Colonic mucosa (tissue), 4 donors: Measurements from ENCODE around the gene DSCAML1. TPM values are rescaled to one million over a fixed set of nuclear protein-coding genes. Genes with fewer than 3 reads are reported as not detected.
"Not testable (repeated sequence)": the region's sequence is repeated elsewhere in the genome, so short reads cannot be mapped to it uniquely, and the experiment has no call there.

ENCODE experiments used
- DNase-seq: peaks from one replicate; pipeline ENCODE4 v3.0.0-alpha.2; 2020
- H3K27ac ChIP-seq: fragments of 200-600 bp; one replicate; pipeline ENCODE4 v1.8.0; 2021
- H3K27me3 ChIP-seq: fragments of 200-600 bp; one replicate; pipeline ENCODE4 v1.8.0; 2021
- H3K36me3 ChIP-seq: fragments of 200-600 bp; one replicate; pipeline ENCODE4 v1.8.0; 2021
- H3K4me1 ChIP-seq: fragments of 200-600 bp; one replicate; pipeline ENCODE4 v1.8.0; 2021; ENCODE audit warnings: mild to moderate bottlenecking
- H3K4me3 ChIP-seq: fragments of 200-600 bp; one replicate; pipeline ENCODE4 v1.8.0; 2021
- H3K9ac ChIP-seq, 2 donors: one replicate each; pipeline ENCODE4 v1.7.0; 2013; ENCODE audit warnings: control low read depth in 2 of 2, low read depth in 2 of 2, low read length in 2 of 2
- H3K9me3 ChIP-seq: fragments of 200-600 bp; one replicate; pipeline ENCODE4 v1.8.0; 2021
- CTCF ChIP-seq: fragments of 200-600 bp; IDR thresholded peaks from one replicate; pipeline ENCODE4 v1.8.0; 2022; ENCODE audit warnings: antibody characterized with exemption, mild to moderate bottlenecking
- intact Hi-C: fragments of 100-400 bp; cut with DNase I; formaldehyde crosslinking; loops from one replicate; pipeline ENCODE4 v1.14.1; 2022
- total RNA-seq, 2 donors: library from RNA; stranded (reverse); fragmentation: NEBNext Ultra II Directional in 1 of 2; extraction: Animal tissue kit (Norgen Biotek cat#: 25700) in 1 of 2; gene quantifications; one replicate each; pipeline ENCODE4 v1.2.1, GENCODE V29; 2021
- donor health status: healthy.
- donor health status: DM: no; HTN: no; CAD: no.
- donor health status: DM: no; HTN: no; CAD: no.

The DSCAML1 gene
- total RNA-seq, 2 donors from 2014 or later, result 1.2 to 4.3 TPM

- no peak overlapping the region for H3K27ac ChIP-seq
- no peak overlapping the region for H3K4me3 ChIP-seq
- DNase-seq, result no peak
- H3K4me1 ChIP-seq, result no peaks in the 10 kb centered on the region
- H3K9me3 ChIP-seq, result no peaks in the 10 kb centered on the region
- no peaks in the 10 kb centered on the region for H3K36me3 ChIP-seq
- H3K9ac ChIP-seq, result no peak overlapping the region
- H3K27me3 ChIP-seq, result no peaks in the 10 kb centered on the region
- intact Hi-C loops, result no loop called here
- no peak for TF ChIP-seq CTCF
Observed at GRCh38 chr11:117767071-117767470, 29.9 kb downstream of the DSCAML1 start.

GRCh38 chr11:117766576-117766975 lies 30.4 kb downstream of the DSCAML1 start:
- no peak for TF ChIP-seq CTCF
- no peaks in the 10 kb centered on the region for H3K36me3 ChIP-seq
- DNase-seq, result no peak
- H3K27ac ChIP-seq, result no peak overlapping the region
- no peak overlapping the region for H3K4me3 ChIP-seq
- intact Hi-C loops, result no loop called here
- H3K27me3 ChIP-seq, result no peaks in the 10 kb centered on the region
- H3K9me3 ChIP-seq, result no peaks in the 10 kb centered on the region
- no peaks in the 10 kb centered on the region for H3K4me1 ChIP-seq
- no peak overlapping the region for H3K9ac ChIP-seq

GRCh38 chr11:117766026-117766425 lies 31.0 kb downstream of the DSCAML1 start:
- intact Hi-C loops, result no loop called here
- no peaks in the 10 kb centered on the region for H3K27me3 ChIP-seq
- H3K27ac ChIP-seq, result no peak overlapping the region
- DNase-seq, result no peak
- H3K9ac ChIP-seq, result no peak overlapping the region
- TF ChIP-seq CTCF, result no peak
- no peak overlapping the region for H3K4me3 ChIP-seq
- H3K9me3 ChIP-seq, result no peaks in the 10 kb centered on the region
- H3K4me1 ChIP-seq, result no peaks in the 10 kb centered on the region
- no peaks in the 10 kb centered on the region for H3K36me3 ChIP-seq

GRCh38 chr11:117765068-117765467 lies 31.9 kb downstream of the DSCAML1 start:
- Histone ChIP-seq H3K36me3 (no peaks in the 10 kb centered on the region), H3K27ac (no peak overlapping the region), H3K4me1 (no peaks in the 10 kb centered on the region), H3K4me3 (no peak overlapping the region), H3K9ac (no peak overlapping the region), H3K27me3 (no peaks in the 10 kb centered on the region), H3K9me3 (no peaks in the 10 kb centered on the region)
- intact Hi-C loops, result no loop called here
- DNase-seq, result no peak
- no peak for TF ChIP-seq CTCF

- H3K4me3 ChIP-seq, H3K36me3 ChIP-seq: not testable (repeated sequence)
Observed at GRCh38 chr11:117763465-117763864, 33.6 kb downstream of the DSCAML1 start.

GRCh38 chr11:117761993-117762392 lies 35.0 kb downstream of the DSCAML1 start:
- Histone ChIP-seq H3K27me3 (no peaks in the 10 kb centered on the region), H3K9me3 (no peaks in the 10 kb centered on the region), H3K36me3 (no peaks in the 10 kb centered on the region), H3K4me3 (no peak overlapping the region), H3K27ac (no peak overlapping the region), H3K4me1 (no peaks in the 10 kb centered on the region), H3K9ac (no peak overlapping the region)
- TF ChIP-seq CTCF, result no peak
- no peak for DNase-seq
- intact Hi-C loops, result no loop called here

More at GRCh38 chr11:117763465-117763864, 33.6 kb downstream of the DSCAML1 start:
- H3K9me3 ChIP-seq, H3K27ac ChIP-seq, H3K27me3 ChIP-seq, H3K9ac ChIP-seq, DNase-seq, H3K4me1 ChIP-seq, intact Hi-C loops: not testable (repeated sequence)
